ENCODE measurements around the gene JRKL. TPM values are rescaled to one million over a fixed set of nuclear protein-coding genes. Genes with fewer than 3 reads are reported as not detected.

Gene JRKL
- total RNA-seq, 1 donor from 2014 or later, result 13.4 TPM

GRCh38 chr11:96376796-96377195 is 13.0 kb upstream of the JRKL start:
- H3K4me3 Mint-ChIP-seq (ENCODE audit: unreplicated experiment), result no peak overlapping the region
- Histone ChIP-seq H3K9ac (ENCODE audit: low read length) (no peak overlapping the region), H3K27me3 (ENCODE audit: insufficient read depth, low read length) (no peaks in the 10 kb centered on the region), H3K4me2 (ENCODE audit: low read length) (no peak overlapping the region), H3K4me3 (ENCODE audit: insufficient read depth, low read depth, low read length) (no peak overlapping the region), H3K4me1 (ENCODE audit: insufficient read depth, low read length) (no peaks in the 10 kb centered on the region), H3K27ac (ENCODE audit: low read depth, low read length) (no peak overlapping the region), H4K20me1 (ENCODE audit: insufficient read depth, low read length) (no peaks in the 10 kb centered on the region), H3K36me3 (ENCODE audit: insufficient read depth, low read length) (peaks cover 11% of the 10 kb centered on the region), H3K79me2 (ENCODE audit: insufficient read depth, low read length) (no peaks in the 10 kb centered on the region), H3K9me3 (ENCODE audit: insufficient read depth, low read depth, low read length) (no peaks in the 10 kb centered on the region), H2AFZ (ENCODE audit: low read depth, low read length) (no peak overlapping the region)
- no peak for FAIRE-seq
- H3K36me3 Mint-ChIP-seq (ENCODE audit: low read depth, unreplicated experiment), result peaks cover 4% of the 10 kb centered on the region
- peaks cover 3% of the 10 kb centered on the region for H3K4me1 Mint-ChIP-seq (ENCODE audit: low read depth, unreplicated experiment)
- no peaks in the 10 kb centered on the region for H3K27me3 Mint-ChIP-seq (ENCODE audit: low read depth, unreplicated experiment)
- no peak for DNase-seq (ENCODE audit: low read depth)
- TF ChIP-seq EZH2 (IDR thresholded peaks at IDR 0.05; ENCODE audit: insufficient read depth, low read length) (no peak), CTCF (IDR thresholded peaks at IDR 0.05; ENCODE audit: insufficient read depth, low read depth, low read length) (no peak)
- H3K9me3 Mint-ChIP-seq (ENCODE audit: unreplicated experiment), result no peaks in the 10 kb centered on the region
- H3K27ac Mint-ChIP-seq (ENCODE audit: unreplicated experiment), result no peak overlapping the region

- peaks cover 5% of the 10 kb centered on the region for H3K36me3 Mint-ChIP-seq (ENCODE audit: low read depth, unreplicated experiment)
- no peaks in the 10 kb centered on the region for H3K27me3 ChIP-seq (ENCODE audit: insufficient read depth, low read length)
- H3K4me1 ChIP-seq (ENCODE audit: insufficient read depth, low read length), result peaks cover 6% of the 10 kb centered on the region
- H3K4me2 ChIP-seq (ENCODE audit: low read length), result no peak overlapping the region
- FAIRE-seq, result no peak
- no peaks in the 10 kb centered on the region for H4K20me1 ChIP-seq (ENCODE audit: insufficient read depth, low read length)
- no peak overlapping the region for H3K4me3 Mint-ChIP-seq (ENCODE audit: unreplicated experiment)
- peaks cover 27% of the 10 kb centered on the region for H3K36me3 ChIP-seq (ENCODE audit: insufficient read depth, low read length)
- peaks cover 32% of the 10 kb centered on the region for H3K79me2 ChIP-seq (ENCODE audit: insufficient read depth, low read length)
- H3K4me1 Mint-ChIP-seq (ENCODE audit: low read depth, unreplicated experiment), result no peaks in the 10 kb centered on the region
- no peak overlapping the region for H3K4me3 ChIP-seq (ENCODE audit: insufficient read depth, low read depth, low read length)
- no peak for TF ChIP-seq CTCF (IDR thresholded peaks at IDR 0.05; ENCODE audit: insufficient read depth, low read depth, low read length)
- TF ChIP-seq EZH2 (IDR thresholded peaks at IDR 0.05; ENCODE audit: insufficient read depth, low read length), result no peak
- H3K9me3 ChIP-seq (ENCODE audit: insufficient read depth, low read depth, low read length), result no peaks in the 10 kb centered on the region
- no peaks in the 10 kb centered on the region for H3K27me3 Mint-ChIP-seq (ENCODE audit: low read depth, unreplicated experiment)
- no peak for DNase-seq (ENCODE audit: low read depth)
- no peak overlapping the region for H3K27ac ChIP-seq (ENCODE audit: low read depth, low read length)
- H2AFZ ChIP-seq (ENCODE audit: low read depth, low read length), result no peak overlapping the region
- H3K9ac ChIP-seq (ENCODE audit: low read length), result no peak overlapping the region
- no peak overlapping the region for H3K27ac Mint-ChIP-seq (ENCODE audit: unreplicated experiment)
- H3K9me3 Mint-ChIP-seq (ENCODE audit: unreplicated experiment), result no peaks in the 10 kb centered on the region
Observed at GRCh38 chr11:96384156-96384555, 5.7 kb upstream of the JRKL start.

- H3K9me3 ChIP-seq (ENCODE audit: insufficient read depth, low read depth, low read length), result no peaks in the 10 kb centered on the region
- H3K4me2 ChIP-seq (ENCODE audit: low read length), result no peak overlapping the region
- Mint-ChIP-seq H3K4me1 (ENCODE audit: low read depth, unreplicated experiment) (no peaks in the 10 kb centered on the region), H3K27ac (ENCODE audit: unreplicated experiment) (no peak overlapping the region), H3K36me3 (ENCODE audit: low read depth, unreplicated experiment) (peaks cover 5% of the 10 kb centered on the region), H3K4me3 (ENCODE audit: unreplicated experiment) (no peak overlapping the region), H3K27me3 (ENCODE audit: low read depth, unreplicated experiment) (no peaks in the 10 kb centered on the region), H3K9me3 (ENCODE audit: unreplicated experiment) (no peaks in the 10 kb centered on the region)
- no peak overlapping the region for H3K9ac ChIP-seq (ENCODE audit: low read length)
- no peak overlapping the region for H3K27ac ChIP-seq (ENCODE audit: low read depth, low read length)
- FAIRE-seq (no peak), DNase-seq (ENCODE audit: low read depth) (no peak)
- peaks cover 23% of the 10 kb centered on the region for H3K36me3 ChIP-seq (ENCODE audit: insufficient read depth, low read length)
- H3K27me3 ChIP-seq (ENCODE audit: insufficient read depth, low read length), result no peaks in the 10 kb centered on the region
- H2AFZ ChIP-seq (ENCODE audit: low read depth, low read length), result no peak overlapping the region
- no peaks in the 10 kb centered on the region for H4K20me1 ChIP-seq (ENCODE audit: insufficient read depth, low read length)
- TF ChIP-seq CTCF (IDR thresholded peaks at IDR 0.05; ENCODE audit: insufficient read depth, low read depth, low read length), result no peak
- no peak for TF ChIP-seq EZH2 (IDR thresholded peaks at IDR 0.05; ENCODE audit: insufficient read depth, low read length)
- no peak overlapping the region for H3K4me3 ChIP-seq (ENCODE audit: insufficient read depth, low read depth, low read length)
- H3K79me2 ChIP-seq (ENCODE audit: insufficient read depth, low read length), result peaks cover 39% of the 10 kb centered on the region
- peaks cover 6% of the 10 kb centered on the region for H3K4me1 ChIP-seq (ENCODE audit: insufficient read depth, low read length)
Observed at GRCh38 chr11:96385187-96385586, 4.6 kb upstream of the JRKL start.

Measured in astrocyte (in vitro differentiated cells and primary cell).